Sciatic nerve (tissue), 2 donors: ENCODE data around the gene PHLDB3. TPM values are rescaled to one million over a fixed set of nuclear protein-coding genes. Genes with fewer than 3 reads are reported as not detected.
"Not testable (repeated sequence)": the region's sequence is repeated elsewhere in the genome, so short reads cannot be mapped to it uniquely, and the experiment has no call there.

Experiments
- ATAC-seq: fragments of 200-7000 bp; cut with Tn5 transposase; one replicate; pipeline ENCODE4 v1.9.1; 2020; ENCODE audit warnings: mild to moderate bottlenecking, moderate library complexity
- DNase-seq: peaks from one replicate; pipeline ENCODE4 v3.0.0-alpha.2; 2020; ENCODE audit warnings: low spot score
- intact Hi-C: fragments of 100-400 bp; cut with DNase I; formaldehyde crosslinking; loops from one replicate; pipeline ENCODE4 v1.14.2; 2022
- total RNA-seq: library from RNA; stranded (reverse); fragmentation: NEBNext Ultra II Directional; extraction: Animal tissue kit (Norgen Biotek cat#: 25700); gene quantifications from one replicate; pipeline ENCODE4 v1.2.1, GENCODE V29; 2021
- donor health status: DM: no; HTN: no; CAD: no.
- donor health status: DM: no; HTN: no; CAD: no.

The PHLDB3 gene
- total RNA-seq, 1 donor from 2014 or later: 12.7 TPM

DNA sequence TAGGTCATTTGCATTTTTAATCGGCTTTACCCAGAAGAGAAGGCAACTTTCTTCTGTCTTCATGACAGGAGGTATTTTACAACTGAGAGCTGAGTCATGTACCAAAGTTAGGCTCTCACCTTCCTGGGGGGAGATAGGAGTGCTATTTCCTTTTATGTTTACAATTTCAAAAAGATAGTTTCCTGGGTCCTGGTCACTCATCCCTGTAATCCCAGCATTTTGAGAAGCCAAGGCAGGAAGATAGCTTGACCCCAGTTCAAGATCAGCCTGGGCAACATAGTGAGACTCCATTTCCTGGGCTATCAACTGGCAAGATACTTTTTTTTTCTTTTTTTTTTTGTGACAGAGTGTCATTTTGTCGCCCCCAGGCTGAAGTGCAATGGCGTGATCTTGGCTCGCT, 46.7 kb downstream of the PHLDB3 start:
- DNase-seq (no peak), ATAC-seq (no peak)
- intact Hi-C loops: no loop called here

GRCh38 chr19:43455321-43456113, 49.0 kb downstream of the PHLDB3 start:
- ATAC-seq (no peak), DNase-seq (no peak)
- intact Hi-C loops: no loop called here

DNA sequence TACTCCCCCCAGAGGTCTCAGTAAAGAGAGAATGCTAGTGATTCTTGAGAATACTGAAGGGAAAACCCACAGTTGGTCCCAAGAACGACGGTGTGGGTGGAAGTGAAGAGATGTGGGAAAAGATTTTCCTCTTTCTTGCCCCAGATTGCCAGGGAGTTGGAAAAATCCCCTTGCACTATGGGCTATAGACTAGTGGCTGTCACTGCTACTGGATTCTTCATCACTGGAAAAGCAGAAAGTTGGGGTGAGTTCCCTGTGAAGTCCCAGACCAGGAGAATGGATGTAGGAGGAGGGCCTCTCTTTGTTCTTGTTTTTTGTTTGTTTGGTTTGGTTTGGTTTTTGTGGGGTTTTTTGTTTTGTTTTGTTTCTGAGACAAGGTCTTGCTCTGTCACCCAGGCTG, 50.5 kb downstream of the PHLDB3 start:
- intact Hi-C loops: no loop called here

GRCh38 chr19:43452582-43452981, 52.0 kb downstream of the PHLDB3 start:
- no peak for ATAC-seq
- intact Hi-C loops: no loop called here
- DNase-seq: no peak

More for the DNA sequence above, 50.5 kb downstream of the PHLDB3 start:
- DNase-seq (no peak), ATAC-seq (no peak)

DNA sequence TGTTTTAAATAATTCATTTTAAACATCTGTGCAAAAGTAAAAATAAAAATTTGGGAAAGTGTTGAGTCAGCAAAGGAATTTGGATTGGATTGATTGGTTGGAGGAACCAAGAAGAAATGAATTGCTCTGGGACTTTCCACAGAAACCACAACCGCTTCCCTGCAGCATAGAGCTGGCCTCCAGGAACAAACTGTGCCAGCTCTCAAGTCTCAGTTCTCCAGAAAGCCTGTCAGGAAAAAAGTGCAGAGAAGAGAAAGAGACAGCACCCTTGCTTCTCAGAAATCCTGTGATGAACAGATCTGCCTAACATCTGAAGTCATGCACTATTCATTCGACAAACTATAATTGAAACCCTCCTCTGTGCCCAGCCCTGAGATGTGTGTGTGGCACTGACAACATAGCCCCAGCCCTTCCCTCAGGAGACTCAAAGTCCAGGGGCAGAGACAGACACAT, 54.0 kb downstream of the PHLDB3 start:
- DNase-seq (no peak), ATAC-seq (peak; percentile 52)
- intact Hi-C loops: no loop called here

- intact Hi-C loops: loop anchor here (5.0 kb wide), 1 partner anchor 75 kb away; no protein-coding TSS in a partner anchor
- ATAC-seq: no peak
- no peak for DNase-seq
Observed at GRCh38 chr19:43447655-43448054, 56.9 kb downstream of the PHLDB3 start.

GRCh38 chr19:43446746-43447489, 57.6 kb downstream of the PHLDB3 start:
- intact Hi-C loops: loop anchor here (5.0 kb wide), 1 partner anchor 75 kb away; no protein-coding TSS in a partner anchor
- ATAC-seq: peak; percentile 92
- DNase-seq: peak; percentile 88

DNA sequence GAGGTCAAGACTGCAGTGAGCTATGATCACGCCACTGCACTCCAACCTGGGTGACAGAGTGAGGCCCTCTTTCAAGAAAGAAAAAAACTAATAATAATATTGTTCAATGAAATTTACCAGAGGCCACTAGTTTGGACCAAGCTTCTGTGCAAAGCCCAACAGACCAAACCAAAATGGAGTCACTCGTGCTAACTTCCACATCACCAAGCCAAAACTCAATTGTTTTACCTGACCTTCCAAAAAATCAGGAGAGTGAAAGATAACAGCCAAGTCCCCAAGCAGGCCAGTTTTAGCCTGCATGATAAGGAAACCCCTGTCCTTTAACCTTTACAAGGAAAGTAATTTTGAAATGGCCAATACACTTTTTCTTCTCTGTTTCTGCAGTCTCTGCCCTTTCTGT, 59.1 kb downstream of the PHLDB3 start:
- intact Hi-C loops: loop anchor here (5.0 kb wide), 1 partner anchor 77 kb away; no protein-coding TSS in a partner anchor
- DNase-seq: no peak
- no peak for ATAC-seq

DNA sequence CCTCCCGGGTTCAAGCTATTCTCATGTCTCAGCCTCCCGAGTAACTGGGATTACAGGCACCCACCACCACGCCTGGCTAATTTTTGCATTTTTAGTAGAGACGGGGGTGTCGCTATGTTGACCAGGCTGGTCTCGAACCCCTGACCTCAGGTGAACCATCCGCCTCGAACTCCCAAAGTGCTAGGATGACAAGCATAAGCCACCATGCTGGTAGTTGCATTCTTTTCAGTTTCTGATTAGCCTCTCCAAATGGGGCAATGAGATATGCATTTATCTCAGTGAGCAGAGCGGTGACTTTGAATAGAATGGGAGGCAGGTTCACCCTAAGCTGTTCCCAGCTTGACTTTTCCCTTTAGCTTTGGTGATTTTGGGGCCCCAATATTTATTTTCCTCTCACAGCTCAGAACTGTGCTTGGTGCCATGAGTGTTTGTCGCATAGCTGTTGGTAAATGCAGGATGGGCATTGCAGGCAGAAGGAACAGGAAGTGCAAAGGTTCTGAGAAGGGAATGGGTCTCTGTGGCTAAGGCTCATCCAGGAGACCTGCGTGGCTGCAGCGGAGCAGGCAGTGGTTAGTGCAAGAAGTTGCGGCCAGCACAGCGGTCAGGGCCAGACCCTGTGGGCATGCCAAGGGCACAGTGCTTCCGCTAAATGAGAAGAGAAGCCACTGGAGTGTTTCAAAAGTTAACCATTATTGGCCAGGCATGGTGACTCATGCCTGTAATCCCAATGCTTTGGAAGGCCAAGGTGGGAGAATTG, 59.8 kb downstream of the PHLDB3 start:
- intact Hi-C loops: loop anchor here (5.0 kb wide), 1 partner anchor 78 kb away; no protein-coding TSS in a partner anchor
- ATAC-seq: no peak
- DNase-seq: no peak

DNA sequence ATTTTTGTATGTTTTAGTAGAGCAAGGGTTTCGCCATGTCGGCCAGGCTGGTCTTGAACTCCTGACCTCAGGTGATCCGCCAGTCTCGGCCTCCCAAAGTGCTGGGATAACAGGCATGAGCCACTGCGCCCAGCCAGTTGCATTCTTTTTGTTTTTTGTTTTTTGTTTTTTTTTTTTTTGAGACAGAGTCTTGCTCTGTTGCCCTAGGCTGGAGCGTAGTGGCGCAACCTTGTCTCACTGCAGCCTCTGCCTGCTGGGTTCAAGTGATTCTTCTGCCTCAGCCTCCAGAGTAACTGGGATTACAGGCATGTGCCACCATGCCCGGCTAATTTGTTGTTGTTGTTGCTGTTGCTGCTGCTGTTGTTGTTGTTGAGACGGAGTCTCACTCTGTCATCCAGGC, 60.5 kb downstream of the PHLDB3 start:
- DNase-seq, ATAC-seq, intact Hi-C loops: not testable (repeated sequence)

GRCh38 chr19:43441716-43442115, 62.8 kb downstream of the PHLDB3 start:
- DNase-seq (no peak), ATAC-seq (no peak)
- intact Hi-C loops: no loop called here

DNA sequence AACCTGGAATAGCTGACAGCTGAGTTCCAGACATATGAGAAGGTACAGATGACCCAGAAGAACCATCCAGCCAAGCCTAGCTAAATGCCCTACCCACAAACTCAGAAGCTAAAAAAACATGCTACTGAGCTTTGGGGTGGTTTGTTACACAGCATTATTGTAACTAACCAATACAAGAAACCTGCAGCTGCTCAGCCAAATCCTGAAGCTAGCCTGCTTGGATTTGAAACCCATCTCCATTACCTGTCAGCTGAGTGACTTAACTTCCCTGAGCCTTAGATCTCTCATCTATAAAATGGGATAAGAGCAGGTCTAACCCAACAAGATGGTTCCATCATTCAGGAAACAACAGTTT, 64.9 kb downstream of the PHLDB3 start:
- DNase-seq: no peak
- no peak for ATAC-seq
- intact Hi-C loops: no loop called here

- intact Hi-C loops: no loop called here
- ATAC-seq (no peak), DNase-seq (no peak)
Observed at GRCh38 chr19:43439032-43439708, 65.4 kb downstream of the PHLDB3 start.

- ATAC-seq (peak; percentile 67), DNase-seq (no peak)
- intact Hi-C loops: no loop called here
Observed at GRCh38 chr19:43438291-43439031, 66.1 kb downstream of the PHLDB3 start.

DNA sequence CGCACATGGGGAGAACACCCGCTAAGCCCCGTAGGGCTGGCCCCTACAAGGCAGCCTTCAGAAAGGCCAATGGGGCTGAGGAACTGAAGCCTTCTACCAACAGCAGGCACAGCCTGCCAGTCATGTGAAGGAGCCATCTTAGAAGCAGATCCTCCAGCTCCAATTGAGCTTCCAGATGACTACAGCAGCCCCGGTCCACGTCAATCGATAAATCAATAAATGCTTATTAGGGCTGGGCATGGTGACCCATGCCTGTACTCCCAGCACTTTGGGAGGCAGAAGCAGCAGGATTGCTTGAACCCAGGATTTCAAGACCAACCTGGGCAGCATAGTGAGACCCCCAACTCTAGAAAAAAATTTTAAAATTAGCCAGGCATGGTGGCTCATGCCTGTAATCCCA, 66.8 kb downstream of the PHLDB3 start:
- intact Hi-C loops: no loop called here
- no peak for ATAC-seq
- DNase-seq: no peak

- DNase-seq, intact Hi-C loops, ATAC-seq: not testable (repeated sequence)
Observed at GRCh38 chr19:43437284-43437683, 67.3 kb downstream of the PHLDB3 start.

- ATAC-seq: no peak
- intact Hi-C loops: no loop called here
- no peak for DNase-seq
Observed at GRCh38 chr19:43435775-43436174, 68.8 kb downstream of the PHLDB3 start.

DNA sequence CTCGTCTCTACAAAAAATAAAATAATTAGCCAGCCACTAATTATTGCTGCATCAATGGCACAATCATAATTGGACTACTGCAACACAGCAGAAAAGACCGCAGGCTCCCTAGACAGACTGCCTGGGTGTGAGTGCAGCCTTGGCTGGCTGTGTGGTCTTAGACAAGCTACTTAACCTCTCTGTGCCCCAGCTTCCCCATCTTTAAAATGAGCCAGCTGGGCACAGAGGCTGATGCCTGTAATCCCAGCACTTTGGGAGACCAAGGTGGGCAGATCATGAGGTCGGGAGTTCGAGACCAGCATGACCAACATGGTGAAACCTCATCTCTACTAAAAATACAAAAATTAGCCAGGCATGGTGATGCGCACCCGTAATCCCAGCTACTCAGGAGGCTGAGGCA, 70.9 kb downstream of the PHLDB3 start:
- no peak for ATAC-seq

More for the DNA sequence above, 70.9 kb downstream of the PHLDB3 start:
- no peak for DNase-seq
- intact Hi-C loops: no loop called here
